SU-DHL-6 (cell line): ENCODE measurements around the gene CYB561.

Source experiments
- H2AFZ ChIP-seq: fragments of 200-600 bp; sonication (generic); 2 replicates; pipeline ENCODE4 v1.6.1; 2014; ENCODE audit warnings: low read depth, mild to moderate bottlenecking, moderate library complexity, mixed read lengths, antibody characterized with exemption, low read length; ENCODE audit not compliant: severe bottlenecking
- H3F3A ChIP-seq: fragments of 200-600 bp; shearing (Covaris generic); 2 replicates; pipeline ENCODE4 v1.6.0; 2016; ENCODE audit warnings: antibody characterized with exemption, mild to moderate bottlenecking; ENCODE audit not compliant: insufficient read depth
- H3K27ac ChIP-seq: fragments of 200-600 bp; sonication (generic); 2 replicates; pipeline ENCODE4 v1.5.1; 2016; ENCODE audit warnings: low read depth, mild to moderate bottlenecking, low read length, moderate library complexity, mixed read lengths
- H3K27me3 ChIP-seq: fragments of 200-600 bp; sonication (generic), shearing (Covaris generic); 2 replicates; pipeline ENCODE4 v1.6.0; 2014; ENCODE audit warnings: mild to moderate bottlenecking, low read length
- H3K36me3 ChIP-seq: fragments of 200-600 bp; sonication (generic); 2 replicates; pipeline ENCODE4 v1.6.1; 2014; ENCODE audit warnings: mild to moderate bottlenecking, low read length, mixed read lengths
- H3K4me2 ChIP-seq: fragments of 300-600, 200-600 bp; shearing (Covaris generic), sonication (generic); 2 replicates; pipeline ENCODE4 v1.6.0; 2014; ENCODE audit warnings: low read length, low read depth, mild to moderate bottlenecking; ENCODE audit not compliant: poor library complexity, severe bottlenecking
- H3K4me3 ChIP-seq: fragments of 200-600 bp; sonication (generic); 2 replicates; pipeline ENCODE4 v1.5.1; 2014; ENCODE audit warnings: antibody characterized with exemption, low read length, mild to moderate bottlenecking, mixed read lengths; ENCODE audit not compliant: insufficient read depth, poor library complexity, severe bottlenecking
- H3K79me2 ChIP-seq: fragments of 200-600 bp; sonication (generic); 2 replicates; pipeline ENCODE4 v1.6.1; 2014; ENCODE audit warnings: mild to moderate bottlenecking, low read length, moderate library complexity; ENCODE audit not compliant: insufficient read depth
- H3K9ac ChIP-seq: fragments of 200-600 bp; sonication (generic); 2 replicates; pipeline ENCODE4 v1.7.0; 2014; ENCODE audit warnings: mild to moderate bottlenecking, low read length
- H3K9me2 ChIP-seq: fragments of 200-600 bp; sonication (generic); replicated peaks from 2 replicates; pipeline ENCODE4 v1.6.1; 2014; ENCODE audit warnings: low read length; ENCODE audit not compliant: insufficient read depth
- H3K9me3 ChIP-seq: fragments of 200-600 bp; sonication (generic); 2 replicates; pipeline ENCODE4 v1.6.1; 2014; ENCODE audit warnings: low read length, mixed read lengths; ENCODE audit not compliant: insufficient read depth
- H4K20me1 ChIP-seq: fragments of 200-600 bp; sonication (generic); 2 replicates; pipeline ENCODE4 v1.6.1; 2014; ENCODE audit warnings: low read depth, mild to moderate bottlenecking, antibody characterized with exemption, low read length, moderate library complexity, mixed read lengths
- CTCF ChIP-seq: fragments of 200-600 bp; sonication (generic); IDR thresholded peaks from one replicate; pipeline ENCODE4 v1.5.1; 2017; ENCODE audit warnings: antibody characterized with exemption, mild to moderate bottlenecking, low read length, moderate library complexity; ENCODE audit not compliant: insufficient read depth, poor library complexity, severe bottlenecking
- EZH2phosphoT487 ChIP-seq: fragments of 200-600 bp; sonication (generic), shearing (Covaris generic); conservative IDR thresholded peaks from 2 replicates; pipeline ENCODE4 v1.6.1; 2018; ENCODE audit warnings: mild to moderate bottlenecking, antibody characterized with exemption, low read length, moderate library complexity, mixed read lengths

Gene CYB561

GRCh38 chr17:63452962-63453551 lies 7.0 kb upstream of the CYB561 start:
- H3K27ac ChIP-seq: no peak overlapping the region
- no peak for TF ChIP-seq CTCF
- no peak for TF ChIP-seq EZH2phosphoT487
- no peaks in the 10 kb centered on the region for H3K9me3 ChIP-seq
- H3K79me2 ChIP-seq: no peaks in the 10 kb centered on the region
- H4K20me1 ChIP-seq: no peaks in the 10 kb centered on the region
- H3K4me2 ChIP-seq: no peak overlapping the region
- H2AFZ ChIP-seq: no peak overlapping the region
- no peak overlapping the region for H3K4me3 ChIP-seq
- H3K27me3 ChIP-seq: no peaks in the 10 kb centered on the region
- no peaks in the 10 kb centered on the region for H3K36me3 ChIP-seq
- no peak overlapping the region for H3K9ac ChIP-seq
- no peaks in the 10 kb centered on the region for H3K9me2 ChIP-seq
- H3F3A ChIP-seq: no peaks in the 10 kb centered on the region

- Histone ChIP-seq H4K20me1 (no peaks in the 10 kb centered on the region), H3K9me3 (no peaks in the 10 kb centered on the region), H3K27me3 (no peaks in the 10 kb centered on the region), H3K27ac (no peak overlapping the region), H3K36me3 (no peaks in the 10 kb centered on the region), H2AFZ (no peak overlapping the region), H3K4me2 (no peak overlapping the region), H3F3A (no peaks in the 10 kb centered on the region), H3K9me2 (no peaks in the 10 kb centered on the region), H3K79me2 (no peaks in the 10 kb centered on the region), H3K4me3 (no peak overlapping the region), H3K9ac (no peak overlapping the region)
- no peak for TF ChIP-seq CTCF
- no peak for TF ChIP-seq EZH2phosphoT487
These were observed 6.2 kb upstream of the CYB561 start for GRCh38 chr17:63452046-63452961.

- Histone ChIP-seq H2AFZ (no peak overlapping the region), H3K27me3 (no peaks in the 10 kb centered on the region), H3K36me3 (no peaks in the 10 kb centered on the region), H3K79me2 (no peaks in the 10 kb centered on the region), H3K4me2 (no peak overlapping the region), H3K9ac (no peak overlapping the region), H3K9me2 (no peaks in the 10 kb centered on the region), H3K4me3 (no peak overlapping the region), H3F3A (no peaks in the 10 kb centered on the region), H3K9me3 (no peaks in the 10 kb centered on the region), H4K20me1 (no peaks in the 10 kb centered on the region), H3K27ac (no peak overlapping the region)
- TF ChIP-seq CTCF: no peak
- no peak for TF ChIP-seq EZH2phosphoT487
These were observed 5.0 kb upstream of the CYB561 start for GRCh38 chr17:63451150-63451549.
